ENCODE data around the gene PERM1. TPM values are rescaled to one million over a fixed set of nuclear protein-coding genes. Genes with fewer than 3 reads are reported as not detected.

Gene PERM1
- total and polyA plus RNA-seq, 2 of the 13 experiments (the other 11 are each of a cell fraction or from before 2014, with no cell fraction given): 0.04 to 0.29 TPM

GRCh38 chr1:966704-967300, 15.1 kb downstream of the PERM1 start (continued):
- TF ChIP-seq ZNF589 (CRISPR knock-in tag; conservative IDR thresholded peaks at IDR 0.05) (0 out of 2 replicates have a peak, but pooled peaks have one; percentile 36), MTA1 (CRISPR knock-in tag; IDR thresholded peaks at IDR 0.05; ENCODE audit: borderline replicate concordance) (0 out of 2 replicates have a peak, but pooled peaks have one; percentile 16), ZNF143 (CRISPR knock-in tag; IDR thresholded peaks at IDR 0.05) (peak; percentile 50; the same call in 1 of the 2 replicates), MAX (IDR thresholded peaks at IDR 0.05) (peak; percentile 66; the same call in 1 of the 2 replicates), SNAI1 (CRISPR knock-in tag; IDR thresholded peaks at IDR 0.05; ENCODE audit: borderline replicate concordance) (peak; percentile 35; the same call in 1 of the 2 replicates), ZNF781 (CRISPR knock-in tag; IDR thresholded peaks at IDR 0.05; ENCODE audit: borderline replicate concordance, not compliant biosample characterization) (peak; percentile 54), MLX (CRISPR knock-in tag; IDR thresholded peaks at IDR 0.05) (no peak), ZNF710 (CRISPR knock-in tag; IDR thresholded peaks at IDR 0.05; ENCODE audit: borderline replicate concordance) (0 out of 2 replicates have a peak, but pooled peaks have one; percentile 42), KDM4B (CRISPR knock-in tag; IDR thresholded peaks at IDR 0.05) (no peak), PHF20 (CRISPR knock-in tag; IDR thresholded peaks at IDR 0.05) (0 out of 2 replicates have a peak, but pooled peaks have one; percentile 7), IKZF1 (IDR thresholded peaks at IDR 0.05) (no peak), ZNF556 (CRISPR knock-in tag; IDR thresholded peaks at IDR 0.05; ENCODE audit: borderline replicate concordance) (0 out of 2 replicates have a peak, but pooled peaks have one; percentile 50), SIX1 (CRISPR knock-in tag; IDR thresholded peaks at IDR 0.05; ENCODE audit: borderline replicate concordance) (no peak), KLF6 (CRISPR knock-in tag; IDR thresholded peaks at IDR 0.05) (no peak), ARNT2 (CRISPR knock-in tag; IDR thresholded peaks at IDR 0.05; ENCODE audit: low read depth) (peak; percentile 71), ZNF441 (CRISPR knock-in tag; IDR thresholded peaks at IDR 0.05; ENCODE audit: borderline replicate concordance) (0 out of 2 replicates have a peak, but pooled peaks have one; percentile 28), ZNF280B (CRISPR knock-in tag; IDR thresholded peaks at IDR 0.05; ENCODE audit: borderline replicate concordance) (no peak; the same call in 1 of the 2 replicates), RBFOX2 (IDR thresholded peaks at IDR 0.05; ENCODE audit: low read depth, low read length) (peak; percentile 58), HNF4G (IDR thresholded peaks at IDR 0.05; ENCODE audit: borderline replicate concordance, low read depth, low read length) (no peak), HNF4G (CRISPR knock-in tag; IDR thresholded peaks at IDR 0.05; ENCODE audit: borderline replicate concordance, low read depth) (0 out of 2 replicates have a peak, but pooled peaks have one; percentile 30)
- TF ChIP-seq, protein P1, sequence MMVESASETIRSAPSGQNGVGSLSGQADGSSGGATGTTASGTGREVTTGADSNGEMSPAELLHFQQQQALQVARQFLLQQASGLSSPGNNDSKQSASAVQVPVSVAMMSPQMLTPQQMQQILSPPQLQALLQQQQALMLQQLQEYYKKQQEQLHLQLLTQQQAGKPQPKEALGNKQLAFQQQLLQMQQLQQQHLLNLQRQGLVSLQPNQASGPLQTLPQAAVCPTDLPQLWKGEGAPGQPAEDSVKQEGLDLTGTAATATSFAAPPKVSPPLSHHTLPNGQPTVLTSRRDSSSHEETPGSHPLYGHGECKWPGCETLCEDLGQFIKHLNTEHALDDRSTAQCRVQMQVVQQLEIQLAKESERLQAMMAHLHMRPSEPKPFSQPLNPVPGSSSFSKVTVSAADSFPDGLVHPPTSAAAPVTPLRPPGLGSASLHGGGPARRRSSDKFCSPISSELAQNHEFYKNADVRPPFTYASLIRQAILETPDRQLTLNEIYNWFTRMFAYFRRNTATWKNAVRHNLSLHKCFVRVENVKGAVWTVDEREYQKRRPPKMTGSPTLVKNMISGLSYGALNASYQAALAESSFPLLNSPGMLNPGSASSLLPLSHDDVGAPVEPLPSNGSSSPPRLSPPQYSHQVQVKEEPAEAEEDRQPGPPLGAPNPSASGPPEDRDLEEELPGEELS (CRISPR knock-in tag; IDR thresholded peaks at IDR 0.05): no peak
- TF ChIP-seq, protein P2, sequence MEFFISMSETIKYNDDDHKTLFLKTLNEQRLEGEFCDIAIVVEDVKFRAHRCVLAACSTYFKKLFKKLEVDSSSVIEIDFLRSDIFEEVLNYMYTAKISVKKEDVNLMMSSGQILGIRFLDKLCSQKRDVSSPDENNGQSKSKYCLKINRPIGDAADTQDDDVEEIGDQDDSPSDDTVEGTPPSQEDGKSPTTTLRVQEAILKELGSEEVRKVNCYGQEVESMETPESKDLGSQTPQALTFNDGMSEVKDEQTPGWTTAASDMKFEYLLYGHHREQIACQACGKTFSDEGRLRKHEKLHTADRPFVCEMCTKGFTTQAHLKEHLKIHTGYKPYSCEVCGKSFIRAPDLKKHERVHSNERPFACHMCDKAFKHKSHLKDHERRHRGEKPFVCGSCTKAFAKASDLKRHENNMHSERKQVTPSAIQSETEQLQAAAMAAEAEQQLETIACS (CRISPR knock-in tag; IDR thresholded peaks at IDR 0.05): no peak
